Gastrocnemius medialis (tissue), 4 donors: Measurements from ENCODE around the gene LZTS2.

ENCODE experiments used
- POLR2A ChIP-seq, 2 donors: fragments of 450-650 bp; IDR thresholded peaks; one replicate each; pipeline ENCODE4 v1.6.1; 2017; ENCODE audit warnings: antibody characterized with exemption in 2 of 2, mild to moderate bottlenecking in 2 of 2, moderate library complexity in 2 of 2
- TF ChIP-seq, protein P1 (sequence below), 5 experiments: fragments of 450-650 bp in 3 of 5; fragments of 200-600 bp in 2 of 5; sonication (generic) in 2 of 5; IDR thresholded peaks in 4 of 5; conservative IDR thresholded peaks in 1 of 5; 1 replicate in 4 of 5; 2 replicates in 1 of 5; pipeline ENCODE4 v1.5.1; 2016 to 2019; ENCODE audit warnings: antibody characterized with exemption in 5 of 5, mild to moderate bottlenecking in 3 of 5, moderate library complexity in 3 of 5

DNA sequence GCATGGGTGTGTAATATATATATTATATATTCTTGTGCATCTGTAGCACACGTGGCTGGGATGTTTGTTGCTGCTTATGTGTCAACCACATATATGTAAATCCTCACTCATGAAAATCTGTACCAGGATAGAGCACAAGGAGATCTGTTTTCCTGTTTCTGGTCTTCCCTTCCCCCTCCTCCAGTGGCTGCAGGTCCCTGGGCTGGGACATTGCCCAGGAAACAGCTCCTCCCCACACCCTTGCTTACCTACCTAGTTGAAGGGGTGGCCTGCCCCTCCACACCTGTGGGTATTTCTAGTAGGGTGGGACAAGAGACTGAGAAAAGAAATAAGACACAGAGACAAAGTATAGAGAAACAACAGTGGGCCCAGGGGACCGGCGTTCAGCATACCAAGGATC is 33.7 kb downstream of the LZTS2 start:
- TF ChIP-seq, protein P1, sequence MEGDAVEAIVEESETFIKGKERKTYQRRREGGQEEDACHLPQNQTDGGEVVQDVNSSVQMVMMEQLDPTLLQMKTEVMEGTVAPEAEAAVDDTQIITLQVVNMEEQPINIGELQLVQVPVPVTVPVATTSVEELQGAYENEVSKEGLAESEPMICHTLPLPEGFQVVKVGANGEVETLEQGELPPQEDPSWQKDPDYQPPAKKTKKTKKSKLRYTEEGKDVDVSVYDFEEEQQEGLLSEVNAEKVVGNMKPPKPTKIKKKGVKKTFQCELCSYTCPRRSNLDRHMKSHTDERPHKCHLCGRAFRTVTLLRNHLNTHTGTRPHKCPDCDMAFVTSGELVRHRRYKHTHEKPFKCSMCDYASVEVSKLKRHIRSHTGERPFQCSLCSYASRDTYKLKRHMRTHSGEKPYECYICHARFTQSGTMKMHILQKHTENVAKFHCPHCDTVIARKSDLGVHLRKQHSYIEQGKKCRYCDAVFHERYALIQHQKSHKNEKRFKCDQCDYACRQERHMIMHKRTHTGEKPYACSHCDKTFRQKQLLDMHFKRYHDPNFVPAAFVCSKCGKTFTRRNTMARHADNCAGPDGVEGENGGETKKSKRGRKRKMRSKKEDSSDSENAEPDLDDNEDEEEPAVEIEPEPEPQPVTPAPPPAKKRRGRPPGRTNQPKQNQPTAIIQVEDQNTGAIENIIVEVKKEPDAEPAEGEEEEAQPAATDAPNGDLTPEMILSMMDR (IDR thresholded peaks at IDR 0.05 in 4 of 5, conservative IDR thresholded peaks at IDR 0.05 in 1 of 5): no peak
- no peak for TF ChIP-seq POLR2A (IDR thresholded peaks at IDR 0.05)
